ENCODE measurements around the gene KAT6B. TPM values are rescaled to one million over a fixed set of nuclear protein-coding genes. Genes with fewer than 3 reads are reported as not detected.
"Not testable (repeated sequence)": the region's sequence is repeated elsewhere in the genome, so short reads cannot be mapped to it uniquely, and the experiment has no call there.

KAT6B gene
- 4.9 and 6.0 TPM in 2 replicates for total RNA-seq (2014; rRNA removed; shearing (Covaris generic))

GRCh38 chr10:74826142-74827044 is at the start of gene KAT6B:
TSS of gene KAT6B (plus strand) at chr10:74826600. CDS start at chr10:74842858, 16,258 bp downstream.
- DNase-seq (ENCODE audit: low read depth) = peak; percentile 99

- no peak for DNase-seq (ENCODE audit: low read depth)
These were observed 47.8 kb upstream of the KAT6B start for GRCh38 chr10:74778436-74779094.

DNA sequence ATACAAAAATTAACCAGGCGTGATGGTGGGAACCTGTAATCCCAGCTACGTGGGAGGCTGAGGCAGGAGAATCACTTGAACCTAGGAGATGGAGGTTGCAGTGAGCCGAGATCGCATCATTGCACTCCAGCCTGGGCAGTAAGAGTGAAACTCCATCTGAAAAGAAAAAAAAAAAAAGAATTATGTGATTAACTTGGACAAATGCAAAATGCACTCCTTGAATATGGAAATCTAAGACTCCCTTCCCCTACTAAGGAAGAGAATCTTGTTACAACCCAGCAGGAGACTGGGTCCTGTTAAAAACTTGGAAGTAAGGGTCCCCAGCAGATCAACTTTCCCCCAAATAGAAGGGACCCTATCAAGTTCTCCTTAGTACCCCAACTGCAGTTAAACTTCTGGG is 44.5 kb upstream of the KAT6B start:
- not testable (repeated sequence) for DNase-seq (ENCODE audit: low read depth)

DNA sequence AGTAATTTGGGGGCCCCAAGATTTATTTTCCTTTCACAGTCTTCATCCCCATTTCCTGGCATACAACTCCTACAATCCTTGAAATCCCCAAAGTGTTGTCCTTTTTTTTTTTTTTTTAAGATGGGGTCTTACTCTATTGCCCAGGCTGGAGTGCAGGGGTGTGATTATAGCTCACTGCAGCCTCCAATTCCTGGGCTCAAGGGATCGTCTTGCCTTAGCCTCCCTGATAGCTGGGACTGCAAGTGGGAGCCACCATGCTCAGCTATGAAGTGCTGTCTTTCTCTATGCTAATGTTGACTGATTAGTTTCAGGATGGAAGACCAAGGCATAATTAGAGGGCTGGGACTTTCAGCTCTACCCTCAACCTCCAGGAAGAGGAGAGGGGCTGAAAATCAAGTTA is 41.9 kb upstream of the KAT6B start:
- no peak for DNase-seq (ENCODE audit: low read depth)

- DNase-seq (ENCODE audit: low read depth) = no peak
These were observed 40.3 kb upstream of the KAT6B start for GRCh38 chr10:74786126-74786525.

- no peak for DNase-seq (ENCODE audit: low read depth)
These were observed 38.9 kb upstream of the KAT6B start for GRCh38 chr10:74787457-74787856.

DNA sequence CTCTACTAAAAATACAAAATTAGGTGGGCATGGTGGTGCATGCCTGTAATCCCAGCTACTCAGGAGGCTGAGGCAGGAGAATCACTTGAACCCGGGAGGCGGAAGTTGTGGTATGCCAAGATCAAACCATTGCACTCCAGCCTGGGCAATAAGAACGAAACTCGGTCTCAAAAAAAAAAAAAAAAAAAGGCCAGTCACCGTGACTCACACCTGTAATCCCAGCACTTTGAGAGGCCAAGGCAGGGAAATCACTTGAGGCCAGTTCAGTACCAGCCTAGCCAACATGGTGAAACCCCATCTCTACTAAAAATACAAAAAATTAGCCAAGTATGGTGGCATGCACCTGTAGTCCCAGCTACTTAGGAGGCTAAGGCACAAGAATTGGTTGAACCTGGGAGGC is 34.4 kb upstream of the KAT6B start:
- peak; percentile 10 for DNase-seq (ENCODE audit: low read depth)

DNA sequence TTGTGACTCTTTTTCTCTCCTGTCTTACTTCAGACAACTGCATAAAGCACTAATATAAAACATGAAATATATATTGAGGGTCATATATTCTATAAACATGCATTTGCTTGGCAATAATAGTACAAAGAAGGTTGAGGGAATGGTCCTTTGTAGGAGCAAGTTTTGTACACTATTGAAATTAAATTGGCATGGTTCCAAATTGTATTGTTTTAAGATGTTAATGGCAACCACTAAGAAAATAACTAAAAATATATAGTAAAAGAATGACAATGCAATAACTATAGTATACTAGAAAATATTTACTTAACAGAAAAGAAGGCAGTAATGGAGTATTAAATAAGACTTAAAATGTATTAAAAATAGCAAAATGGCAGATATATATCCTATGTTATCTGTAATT is 33.7 kb upstream of the KAT6B start:
- no peak for DNase-seq (ENCODE audit: low read depth)

DNA sequence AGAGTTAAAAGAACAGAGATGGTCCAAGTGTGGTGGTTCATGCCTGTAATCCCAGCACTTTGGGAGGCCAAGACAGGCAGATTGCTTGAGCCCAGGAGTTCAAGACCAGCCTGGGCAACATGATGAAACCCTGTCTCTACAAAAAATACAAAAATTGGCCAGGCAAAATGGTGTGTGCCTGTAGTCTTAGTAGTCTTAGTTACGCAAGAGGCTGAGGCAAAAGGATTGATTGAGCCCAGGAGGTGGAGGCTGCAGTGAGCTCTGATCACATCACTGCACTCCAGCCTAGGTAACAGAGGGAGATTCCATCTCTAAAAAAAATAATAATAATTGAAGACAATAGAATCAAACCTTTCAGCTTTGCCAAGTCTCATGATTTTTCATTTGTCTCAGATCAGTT is 33.2 kb upstream of the KAT6B start:
- not testable (repeated sequence) for DNase-seq (ENCODE audit: low read depth)

DNA sequence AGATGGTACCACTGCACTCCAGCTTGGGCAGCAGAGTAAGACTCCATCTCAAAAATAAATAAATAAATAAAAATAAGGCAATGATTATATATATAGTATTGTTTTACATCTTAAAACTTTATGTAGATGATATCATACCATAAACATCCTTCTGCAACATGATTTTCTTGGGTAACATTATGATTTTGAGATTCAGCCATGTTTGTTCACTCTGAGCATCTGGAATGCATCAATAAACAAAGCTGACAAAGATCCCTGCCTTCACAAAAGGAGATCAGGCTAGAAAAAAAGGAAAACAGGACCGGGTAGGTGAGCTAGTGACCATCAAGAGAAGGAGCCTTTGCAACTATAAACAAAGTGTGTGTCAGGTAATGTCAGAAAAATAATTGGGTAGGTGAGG is 31.9 kb upstream of the KAT6B start:
- no peak for DNase-seq (ENCODE audit: low read depth)

- no peak for DNase-seq (ENCODE audit: low read depth)
These were observed 28.9 kb upstream of the KAT6B start for GRCh38 chr10:74797550-74797949.

DNA sequence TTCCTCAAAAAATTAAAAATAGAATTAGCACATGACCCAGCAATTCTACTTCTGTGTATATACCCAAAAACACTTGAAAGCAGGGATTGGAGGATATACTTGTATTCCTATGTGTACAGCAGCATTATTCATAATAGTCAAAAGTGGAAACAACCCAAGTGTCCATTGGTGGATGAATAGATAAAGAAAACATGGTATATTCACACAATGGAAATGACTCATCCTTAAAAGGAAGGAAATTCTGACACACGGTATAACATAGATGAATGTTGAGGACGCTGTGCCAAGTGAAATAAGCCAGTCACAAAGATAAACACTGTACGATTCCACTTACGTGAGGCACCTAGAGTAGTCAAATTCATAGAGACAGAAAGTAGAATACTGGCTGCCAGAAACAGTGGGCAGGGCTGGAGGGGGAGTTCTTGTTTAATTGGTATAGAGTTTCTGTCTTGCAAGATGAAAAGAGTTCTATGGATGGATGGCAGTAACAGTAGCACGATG is 26.6 kb upstream of the KAT6B start:
- peak; percentile 86 for DNase-seq (ENCODE audit: low read depth)

GRCh38 chr10:74801447-74801846 is 25.0 kb upstream of the KAT6B start:
- DNase-seq (ENCODE audit: low read depth) = no peak

- DNase-seq (ENCODE audit: low read depth) = no peak
These were observed 17.9 kb upstream of the KAT6B start for GRCh38 chr10:74808501-74808900.

GRCh38 chr10:74810087-74810486 is 16.3 kb upstream of the KAT6B start:
- no peak for DNase-seq (ENCODE audit: low read depth)

- DNase-seq (ENCODE audit: low read depth) = no peak
These were observed 12.8 kb upstream of the KAT6B start for GRCh38 chr10:74813381-74814259.

GRCh38 chr10:74814797-74815196 is 11.6 kb upstream of the KAT6B start:
- no peak for DNase-seq (ENCODE audit: low read depth)

DNA sequence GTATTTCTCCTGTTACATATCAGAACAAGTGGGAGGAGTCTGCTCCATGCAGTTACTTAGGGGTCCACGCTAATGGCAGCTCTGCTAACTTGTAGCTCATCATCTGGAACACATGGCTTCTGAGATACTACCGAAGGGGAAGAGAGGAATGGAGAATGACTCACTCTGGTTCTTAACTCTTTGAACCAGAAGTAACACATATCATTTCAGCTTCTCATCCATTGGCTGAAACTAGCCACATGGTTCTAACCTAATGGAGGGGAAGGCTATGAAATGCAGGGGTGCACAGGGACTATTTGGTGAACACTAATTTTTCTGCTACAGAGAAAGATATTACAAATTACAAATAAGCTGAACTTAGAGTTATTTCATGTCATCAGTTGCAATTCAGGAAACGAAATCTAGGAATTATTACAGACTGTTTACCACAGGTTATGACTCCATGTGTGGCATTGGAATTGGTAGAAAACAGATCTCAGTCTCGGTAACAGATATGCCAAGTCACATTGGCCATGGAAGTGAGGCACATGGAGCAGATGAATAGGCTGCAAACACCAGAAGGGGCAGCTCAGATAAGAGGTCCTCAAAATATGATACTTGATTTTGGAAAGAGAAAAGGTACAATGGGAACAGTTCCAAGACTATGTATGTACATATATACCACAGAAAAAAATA is 9.4 kb upstream of the KAT6B start:
- no peak for DNase-seq (ENCODE audit: low read depth)

- no peak for DNase-seq (ENCODE audit: low read depth)
These were observed 4.9 kb upstream of the KAT6B start for GRCh38 chr10:74821501-74821900.

DNA sequence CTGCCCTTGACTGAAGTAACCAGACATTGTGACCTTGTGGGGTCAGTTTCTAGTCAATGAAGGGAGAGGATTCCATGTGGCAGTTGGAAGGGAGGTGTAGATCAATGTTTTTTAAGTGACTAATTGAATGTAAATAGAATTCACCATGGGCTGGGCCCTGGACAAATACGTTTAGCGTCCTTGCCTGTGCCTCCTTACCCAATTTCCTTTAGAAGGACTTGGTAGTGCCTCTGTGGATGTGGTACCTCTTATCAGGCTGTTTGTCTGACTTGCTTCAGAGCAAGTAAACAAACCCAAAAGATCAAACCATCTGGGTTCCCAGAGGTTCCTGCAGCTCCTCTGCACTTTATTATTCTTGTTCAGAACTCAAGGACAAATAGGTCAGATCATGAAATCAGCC is 4.3 kb upstream of the KAT6B start:
- no peak for DNase-seq (ENCODE audit: low read depth)

DNA sequence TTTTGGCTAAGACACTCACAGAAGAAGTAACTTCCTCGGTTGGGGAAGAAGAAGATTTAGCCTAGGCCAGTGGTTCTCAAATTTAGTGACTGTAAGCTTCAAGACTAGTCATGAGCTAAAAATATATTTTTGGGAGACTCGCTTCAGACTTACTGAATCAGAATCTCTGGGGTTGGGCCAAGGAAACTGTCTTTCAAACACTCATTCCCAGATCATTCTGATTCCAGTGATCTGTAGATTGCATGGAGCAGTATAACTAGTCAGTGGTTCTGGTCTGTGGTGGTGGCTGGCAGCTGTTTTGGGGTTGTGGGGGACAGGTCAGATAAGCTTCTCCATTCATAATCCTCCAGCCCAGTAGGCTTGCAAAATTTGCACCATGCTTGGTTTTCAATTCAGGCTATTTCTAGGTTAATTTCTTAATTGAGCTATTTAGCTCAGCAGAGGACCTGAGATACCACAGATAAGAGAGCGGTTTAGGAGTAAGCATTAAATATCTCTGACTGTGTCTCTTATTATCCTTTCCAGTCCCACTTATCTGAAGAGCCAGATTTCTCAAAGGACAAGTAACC is 3.8 kb upstream of the KAT6B start:
- no peak for DNase-seq (ENCODE audit: low read depth)
